ENCODE results near the gene LDLRAD1.

The LDLRAD1 gene

DNA sequence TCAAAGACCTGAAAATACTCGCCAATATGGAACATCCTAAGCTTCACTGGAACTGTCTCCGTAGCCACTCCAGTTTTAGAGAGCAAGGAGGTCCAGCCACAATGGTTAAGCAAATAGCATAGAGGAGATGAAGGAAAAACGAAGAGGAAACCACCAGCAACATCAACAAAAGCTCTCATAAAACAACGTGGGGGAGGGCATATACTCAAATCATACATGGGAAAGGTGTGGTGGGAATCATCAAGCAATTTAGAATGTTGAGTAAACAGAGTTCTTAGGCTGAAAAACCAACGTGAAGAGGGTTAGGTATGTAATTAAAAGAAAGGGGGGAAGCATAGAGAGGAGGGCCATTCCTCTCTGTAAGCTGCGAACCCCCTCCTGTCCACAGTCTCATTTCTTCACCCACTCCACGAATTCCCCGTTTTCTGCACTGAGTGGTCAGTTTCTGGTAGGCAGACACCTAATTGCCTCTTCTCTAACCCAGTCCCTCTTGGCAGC, 34.0 kb upstream of the LDLRAD1 start (continued):
- TF ChIP-seq, protein P1, sequence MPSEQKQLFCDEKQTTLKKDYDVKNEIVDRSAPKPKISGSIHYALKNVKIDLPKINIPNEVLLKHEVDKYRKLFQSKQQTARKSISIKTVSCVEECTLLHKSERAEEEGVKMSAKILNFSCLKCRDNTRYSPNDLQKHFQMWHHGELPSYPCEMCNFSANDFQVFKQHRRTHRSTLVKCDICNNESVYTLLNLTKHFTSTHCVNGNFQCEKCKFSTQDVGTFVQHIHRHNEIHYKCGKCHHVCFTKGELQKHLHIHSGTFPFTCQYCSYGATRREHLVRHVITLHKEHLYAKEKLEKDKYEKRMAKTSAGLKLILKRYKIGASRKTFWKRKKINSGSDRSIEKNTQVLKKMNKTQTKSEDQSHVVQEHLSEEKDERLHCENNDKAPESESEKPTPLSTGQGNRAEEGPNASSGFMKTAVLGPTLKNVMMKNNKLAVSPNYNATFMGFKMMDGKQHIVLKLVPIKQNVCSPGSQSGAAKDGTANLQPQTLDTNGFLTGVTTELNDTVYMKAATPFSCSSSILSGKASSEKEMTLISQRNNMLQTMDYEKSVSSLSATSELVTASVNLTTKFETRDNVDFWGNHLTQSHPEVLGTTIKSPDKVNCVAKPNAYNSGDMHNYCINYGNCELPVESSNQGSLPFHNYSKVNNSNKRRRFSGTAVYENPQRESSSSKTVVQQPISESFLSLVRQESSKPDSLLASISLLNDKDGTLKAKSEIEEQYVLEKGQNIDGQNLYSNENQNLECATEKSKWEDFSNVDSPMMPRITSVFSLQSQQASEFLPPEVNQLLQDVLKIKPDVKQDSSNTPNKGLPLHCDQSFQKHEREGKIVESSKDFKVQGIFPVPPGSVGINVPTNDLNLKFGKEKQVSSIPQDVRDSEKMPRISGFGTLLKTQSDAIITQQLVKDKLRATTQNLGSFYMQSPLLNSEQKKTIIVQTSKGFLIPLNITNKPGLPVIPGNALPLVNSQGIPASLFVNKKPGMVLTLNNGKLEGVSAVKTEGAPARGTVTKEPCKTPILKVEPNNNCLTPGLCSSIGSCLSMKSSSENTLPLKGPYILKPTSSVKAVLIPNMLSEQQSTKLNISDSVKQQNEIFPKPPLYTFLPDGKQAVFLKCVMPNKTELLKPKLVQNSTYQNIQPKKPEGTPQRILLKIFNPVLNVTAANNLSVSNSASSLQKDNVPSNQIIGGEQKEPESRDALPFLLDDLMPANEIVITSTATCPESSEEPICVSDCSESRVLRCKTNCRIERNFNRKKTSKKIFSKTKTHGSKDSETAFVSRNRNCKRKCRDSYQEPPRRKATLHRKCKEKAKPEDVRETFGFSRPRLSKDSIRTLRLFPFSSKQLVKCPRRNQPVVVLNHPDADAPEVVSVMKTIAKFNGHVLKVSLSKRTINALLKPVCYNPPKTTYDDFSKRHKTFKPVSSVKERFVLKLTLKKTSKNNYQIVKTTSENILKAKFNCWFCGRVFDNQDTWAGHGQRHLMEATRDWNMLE (tag by site-specific recombination; conservative IDR thresholded peaks at IDR 0.05; ENCODE audit: low read depth) = no peak
- TF ChIP-seq, protein P2, sequence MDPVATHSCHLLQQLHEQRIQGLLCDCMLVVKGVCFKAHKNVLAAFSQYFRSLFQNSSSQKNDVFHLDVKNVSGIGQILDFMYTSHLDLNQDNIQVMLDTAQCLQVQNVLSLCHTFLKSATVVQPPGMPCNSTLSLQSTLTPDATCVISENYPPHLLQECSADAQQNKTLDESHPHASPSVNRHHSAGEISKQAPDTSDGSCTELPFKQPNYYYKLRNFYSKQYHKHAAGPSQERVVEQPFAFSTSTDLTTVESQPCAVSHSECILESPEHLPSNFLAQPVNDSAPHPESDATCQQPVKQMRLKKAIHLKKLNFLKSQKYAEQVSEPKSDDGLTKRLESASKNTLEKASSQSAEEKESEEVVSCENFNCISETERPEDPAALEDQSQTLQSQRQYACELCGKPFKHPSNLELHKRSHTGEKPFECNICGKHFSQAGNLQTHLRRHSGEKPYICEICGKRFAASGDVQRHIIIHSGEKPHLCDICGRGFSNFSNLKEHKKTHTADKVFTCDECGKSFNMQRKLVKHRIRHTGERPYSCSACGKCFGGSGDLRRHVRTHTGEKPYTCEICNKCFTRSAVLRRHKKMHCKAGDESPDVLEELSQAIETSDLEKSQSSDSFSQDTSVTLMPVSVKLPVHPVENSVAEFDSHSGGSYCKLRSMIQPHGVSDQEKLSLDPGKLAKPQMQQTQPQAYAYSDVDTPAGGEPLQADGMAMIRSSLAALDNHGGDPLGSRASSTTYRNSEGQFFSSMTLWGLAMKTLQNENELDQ (tag by site-specific recombination; IDR thresholded peaks at IDR 0.05; ENCODE audit: low read depth) = no peak
- TF ChIP-seq EGR2 (tag by site-specific recombination; IDR thresholded peaks at IDR 0.05; ENCODE audit: low read depth) (no peak), ZBTB48 (tag by site-specific recombination; IDR thresholded peaks at IDR 0.05) (no peak), ZNF664 (tag by site-specific recombination; IDR thresholded peaks at IDR 0.05) (no peak), GLIS1 (tag by site-specific recombination; IDR thresholded peaks at IDR 0.05) (peak; percentile 99), ZNF211 (tag by site-specific recombination; IDR thresholded peaks at IDR 0.05; ENCODE audit: low read depth) (no peak), KLF8 (tag by site-specific recombination; IDR thresholded peaks at IDR 0.05) (no peak), GLI4 (tag by site-specific recombination; IDR thresholded peaks at IDR 0.05) (no peak), ZFP37 (tag by site-specific recombination; IDR thresholded peaks at IDR 0.05) (no peak), ZNF747 (tag by site-specific recombination; IDR thresholded peaks at IDR 0.05) (no peak), GLIS2 (tag by site-specific recombination; IDR thresholded peaks at IDR 0.05) (peak; percentile 56), ZNF544 (tag by site-specific recombination; IDR thresholded peaks at IDR 0.05) (no peak), ZNF23 (tag by site-specific recombination; IDR thresholded peaks at IDR 0.05; ENCODE audit: borderline replicate concordance) (no peak), ZFHX2 (tag by site-specific recombination; conservative IDR thresholded peaks at IDR 0.05) (no peak), ZBTB7A (tag by site-specific recombination; IDR thresholded peaks at IDR 0.05; ENCODE audit: low read depth) (no peak), BCL11B (tag by site-specific recombination; IDR thresholded peaks at IDR 0.05; ENCODE audit: low read depth) (no peak), TRIM28 (IDR thresholded peaks at IDR 0.05; ENCODE audit: borderline replicate concordance, low read length) (0 out of 2 replicates have a peak, but pooled peaks have one; percentile 28), ZNF660 (tag by site-specific recombination; IDR thresholded peaks at IDR 0.05) (no peak), ZNF426 (tag by site-specific recombination; IDR thresholded peaks at IDR 0.05) (no peak), ZNF19 (tag by site-specific recombination; IDR thresholded peaks at IDR 0.05; ENCODE audit: low read depth) (no peak), ZNF292 (tag by site-specific recombination; IDR thresholded peaks at IDR 0.05; ENCODE audit: borderline replicate concordance, low read depth) (no peak), ZNF473 (tag by site-specific recombination; IDR thresholded peaks at IDR 0.05) (no peak), ZNF416 (tag by site-specific recombination; IDR thresholded peaks at IDR 0.05) (no peak)
- TF ChIP-seq, protein P3, sequence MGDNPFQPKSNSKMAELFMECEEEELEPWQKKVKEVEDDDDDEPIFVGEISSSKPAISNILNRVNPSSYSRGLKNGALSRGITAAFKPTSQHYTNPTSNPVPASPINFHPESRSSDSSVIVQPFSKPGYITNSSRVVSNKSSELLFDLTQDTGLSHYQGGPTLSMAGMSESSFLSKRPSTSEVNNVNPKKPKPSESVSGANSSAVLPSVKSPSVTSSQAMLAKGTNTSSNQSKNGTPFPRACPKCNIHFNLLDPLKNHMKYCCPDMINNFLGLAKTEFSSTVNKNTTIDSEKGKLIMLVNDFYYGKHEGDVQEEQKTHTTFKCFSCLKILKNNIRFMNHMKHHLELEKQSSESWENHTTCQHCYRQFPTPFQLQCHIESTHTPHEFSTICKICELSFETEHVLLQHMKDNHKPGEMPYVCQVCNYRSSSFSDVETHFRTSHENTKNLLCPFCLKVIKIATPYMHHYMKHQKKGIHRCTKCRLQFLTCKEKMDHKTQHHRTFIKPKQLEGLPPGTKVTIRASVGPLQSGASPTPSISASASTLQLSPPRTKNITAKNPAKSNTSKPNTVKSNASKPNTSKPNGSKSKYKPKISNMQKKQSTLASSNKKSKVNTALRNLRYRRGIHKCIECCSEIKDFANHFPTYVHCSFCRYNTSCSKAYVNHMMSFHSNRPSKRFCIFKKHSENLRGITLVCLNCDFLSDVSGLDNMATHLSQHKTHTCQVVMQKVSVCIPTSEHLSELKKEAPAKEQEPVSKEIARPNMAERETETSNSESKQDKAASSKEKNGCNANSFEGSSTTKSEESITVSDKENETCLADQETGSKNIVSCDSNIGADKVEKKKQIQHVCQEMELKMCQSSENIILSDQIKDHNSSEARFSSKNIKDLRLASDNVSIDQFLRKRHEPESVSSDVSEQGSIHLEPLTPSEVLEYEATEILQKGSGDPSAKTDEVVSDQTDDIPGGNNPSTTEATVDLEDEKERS (tag by site-specific recombination; IDR thresholded peaks at IDR 0.05) = no peak
- TF ChIP-seq, protein P4, sequence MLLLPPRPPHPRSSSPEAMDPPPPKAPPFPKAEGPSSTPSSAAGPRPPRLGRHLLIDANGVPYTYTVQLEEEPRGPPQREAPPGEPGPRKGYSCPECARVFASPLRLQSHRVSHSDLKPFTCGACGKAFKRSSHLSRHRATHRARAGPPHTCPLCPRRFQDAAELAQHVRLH (tag by site-specific recombination; IDR thresholded peaks at IDR 0.05) = no peak
- TF ChIP-seq, protein P5, sequence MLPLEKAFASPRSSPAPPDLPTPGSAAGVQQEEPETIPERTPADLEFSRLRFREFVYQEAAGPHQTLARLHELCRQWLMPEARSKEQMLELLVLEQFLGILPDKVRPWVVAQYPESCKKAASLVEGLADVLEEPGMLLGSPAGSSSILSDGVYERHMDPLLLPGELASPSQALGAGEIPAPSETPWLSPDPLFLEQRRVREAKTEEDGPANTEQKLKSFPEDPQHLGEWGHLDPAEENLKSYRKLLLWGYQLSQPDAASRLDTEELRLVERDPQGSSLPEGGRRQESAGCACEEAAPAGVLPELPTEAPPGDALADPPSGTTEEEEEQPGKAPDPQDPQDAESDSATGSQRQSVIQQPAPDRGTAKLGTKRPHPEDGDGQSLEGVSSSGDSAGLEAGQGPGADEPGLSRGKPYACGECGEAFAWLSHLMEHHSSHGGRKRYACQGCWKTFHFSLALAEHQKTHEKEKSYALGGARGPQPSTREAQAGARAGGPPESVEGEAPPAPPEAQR (tag by site-specific recombination; IDR thresholded peaks at IDR 0.05) = no peak

Data from HEK293 (cell line).